SHP77 (cell line): ENCODE measurements around the gene GBP2.

Experiments used
- DNase-seq, 2 experiments: peaks; one replicate each; lab custom pipeline; 2025; lab: John Stamatoyannopoulos, UW

GBP2 gene

DNA sequence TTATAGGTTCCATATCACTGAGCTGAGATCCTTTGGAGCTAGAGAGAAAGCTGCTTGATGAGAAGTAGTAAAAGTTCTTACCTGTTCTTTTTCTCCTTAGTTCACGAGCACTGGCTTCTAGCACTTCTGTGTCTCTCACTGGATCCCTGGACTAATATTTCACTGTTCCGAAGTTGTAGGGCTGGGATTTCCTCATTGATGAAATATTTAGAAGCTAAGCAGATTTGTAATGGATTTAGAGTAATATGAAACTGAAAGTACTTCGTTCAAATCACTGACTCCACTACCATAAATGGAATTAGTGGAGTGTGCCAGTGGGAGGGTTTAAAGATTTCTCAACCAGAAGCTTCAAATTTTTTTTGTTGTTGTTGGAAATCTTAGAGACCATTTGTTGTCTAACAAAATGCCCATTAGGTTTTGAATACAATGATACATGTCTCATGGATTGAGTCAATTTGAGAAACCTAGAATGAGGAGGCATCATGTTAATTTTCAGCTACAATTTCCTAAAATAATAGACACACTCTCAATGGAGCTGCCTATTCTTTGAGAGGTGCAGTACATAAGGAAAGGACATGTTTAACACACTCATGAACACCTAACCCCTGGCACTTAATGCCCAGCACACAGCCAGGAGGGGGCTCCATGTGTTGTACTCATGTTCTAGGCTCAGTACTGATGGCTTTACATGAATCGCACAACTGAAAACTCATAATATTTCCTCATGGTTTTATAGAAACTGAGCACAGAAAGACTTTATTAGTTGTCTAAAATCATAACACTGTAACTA is 60.6 kb downstream of the GBP2 start, which contains the start of gene GBP1:
Gene GBP1, minus strand, starts transcription at position 130 of the 790 bp plus-strand sequence. CDS start 1,974 bp downstream, outside the sequence.
- no peak for DNase-seq

DNA sequence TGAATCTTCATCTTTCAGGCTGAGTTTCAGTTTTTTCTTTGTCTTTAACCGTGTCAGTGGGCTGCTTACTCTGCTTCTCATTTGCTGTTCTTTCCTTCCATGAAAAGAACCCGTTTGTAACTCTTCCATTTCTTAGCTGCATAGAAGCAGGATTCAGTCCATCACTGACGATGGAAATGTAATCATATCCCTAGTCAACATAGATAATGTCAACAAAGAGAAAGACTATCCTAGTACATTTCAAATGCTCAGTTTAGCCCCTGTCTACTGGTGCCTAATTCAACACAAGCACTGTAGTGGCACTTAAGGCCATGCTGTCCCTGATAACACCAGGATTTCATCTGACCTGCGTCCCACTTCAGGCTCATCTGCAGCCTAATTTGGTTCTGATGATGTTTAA is 61.3 kb downstream of the GBP2 start:
- DNase-seq = no peak

GRCh38 chr1:89063094-89063493 is 62.8 kb downstream of the GBP2 start:
- DNase-seq = no peak

- no peak for DNase-seq
Observed at GRCh38 chr1:89060091-89060490, 65.8 kb downstream of the GBP2 start.
